IMR-90 (cell line): ENCODE measurements around the gene PKIG. TPM values are rescaled to one million over a fixed set of nuclear protein-coding genes. Genes with fewer than 3 reads are reported as not detected.

Experiments used
- ATAC-seq: fragments of 200-7000 bp; cut with Tn5 transposase; 2 replicates; pipeline ENCODE4 v1.9.1; 2020; ENCODE audit warnings: low read depth, mild to moderate bottlenecking, moderate library complexity
- BruUV-seq: library from RNA; stranded (reverse); fragments of 400-500 nt; replicated peaks from 2 replicates; lab custom pipeline; 2021; lab: Mats Ljungman, UMichigan
- CTCF ChIA-PET: fragments of 300-600 bp; formaldehyde crosslinking; extraction: SDS; loops from one replicate; lab custom pipeline; 2021; ENCODE audit warnings: antibody characterized with exemption; lab: Yijun Ruan, JAX
- POLR2A ChIA-PET: fragments of 300-600 bp; sonication (Branson Sonifier 250); formaldehyde crosslinking; loops from one replicate; lab custom pipeline; 2022; ENCODE audit warnings: antibody characterized with exemption; ENCODE audit not compliant: unreplicated experiment; lab: Charles Lee
- DNase-seq: peaks from one replicate; pipeline ENCODE4 v3.0.0; 2013
- H2AFZ ChIP-seq: replicated peaks from 2 replicates; pipeline ENCODE3; 2013; ENCODE audit warnings: low read length, mild to moderate bottlenecking; ENCODE audit not compliant: poor library complexity
- H2AK5ac ChIP-seq: 2 replicates; pipeline ENCODE4 v1.6.1; 2013; ENCODE audit warnings: low read depth, low read length, inconsistent platforms
- H2AK9ac ChIP-seq: replicated peaks from 2 replicates; pipeline ENCODE3; 2013; ENCODE audit warnings: mild to moderate bottlenecking, low read depth, low read length, moderate library complexity; ENCODE audit not compliant: poor library complexity
- H2BK120ac ChIP-seq: 2 replicates; pipeline ENCODE4 v1.6.1; 2013; ENCODE audit warnings: low read depth, low read length, inconsistent platforms
- H2BK15ac ChIP-seq: 3 replicates; pipeline ENCODE4 v1.6.1; 2013; ENCODE audit warnings: low read depth, low read length, inconsistent platforms
- H2BK20ac ChIP-seq: 2 replicates; pipeline ENCODE4 v1.6.1; 2013; ENCODE audit warnings: low read depth, mild to moderate bottlenecking, inconsistent platforms, low read length, moderate library complexity
- H2BK5ac ChIP-seq: 2 replicates; pipeline ENCODE4 v1.6.1; 2013; ENCODE audit warnings: mild to moderate bottlenecking, low read depth, low read length, inconsistent platforms; ENCODE audit not compliant: poor library complexity, severe bottlenecking
- H3K14ac ChIP-seq: replicated peaks from 2 replicates; pipeline ENCODE4 v1.6.1; 2013; ENCODE audit warnings: low read depth, low read length, inconsistent platforms
- H3K18ac ChIP-seq: 2 replicates; pipeline ENCODE4 v1.6.1; 2013; ENCODE audit warnings: low read depth, low read length, control low read depth
- H3K23ac ChIP-seq: 2 replicates; pipeline ENCODE4 v1.6.1; 2013; ENCODE audit warnings: low read depth, low read length, inconsistent platforms
- H3K27ac ChIP-seq: 2 replicates; pipeline ENCODE4 v1.5.1; 2013; ENCODE audit warnings: mild to moderate bottlenecking, control low read depth, low read length; ENCODE audit not compliant: insufficient read depth
- H3K27me3 ChIP-seq: 2 replicates; pipeline ENCODE4 v1.6.1; 2013; ENCODE audit warnings: low read length; ENCODE audit not compliant: control insufficient read depth, insufficient read depth
- H3K36me3 ChIP-seq: 2 replicates; pipeline ENCODE4 v1.6.1; 2013; ENCODE audit warnings: low read length, mixed read lengths; ENCODE audit not compliant: control insufficient read depth, insufficient read depth
- H3K4ac ChIP-seq: 2 replicates; pipeline ENCODE4 v1.6.1; 2013; ENCODE audit warnings: low read depth, low read length, inconsistent platforms
- H3K4me1 ChIP-seq: 2 replicates; pipeline ENCODE4 v1.6.1; 2013; ENCODE audit warnings: low read length, mixed read lengths; ENCODE audit not compliant: control insufficient read depth, insufficient read depth
- H3K4me2 ChIP-seq: 2 replicates; pipeline ENCODE4 v1.6.1; 2013; ENCODE audit warnings: low read depth, mild to moderate bottlenecking, control low read depth, low read length, moderate library complexity
- H3K4me3 ChIP-seq: 2 replicates; pipeline ENCODE4 v1.5.1; 2013; ENCODE audit warnings: low read depth, mild to moderate bottlenecking, control low read depth, low read length, moderate library complexity; ENCODE audit not compliant: insufficient read depth
- H3K56ac ChIP-seq: 2 replicates; pipeline ENCODE4 v1.6.1; 2013; ENCODE audit warnings: low read length, inconsistent platforms; ENCODE audit not compliant: insufficient read depth; ENCODE audit errors: extremely low read depth
- H3K79me1 ChIP-seq, 2 experiments: 2 replicates each; pipeline ENCODE4 v1.6.1; 2013; ENCODE audit warnings: low read length in 2 of 2, inconsistent platforms in 1 of 2, low read depth in 1 of 2
- H3K9ac ChIP-seq: 2 replicates; pipeline ENCODE4 v1.6.1; 2013; ENCODE audit warnings: low read depth, low read length, control low read depth
- H3K9me1 ChIP-seq: 2 replicates; pipeline ENCODE4 v1.6.1; 2013; ENCODE audit warnings: low read length, inconsistent platforms; ENCODE audit not compliant: insufficient read depth
- H3K9me3 ChIP-seq: 2 replicates; pipeline ENCODE4 v1.6.1; 2013; ENCODE audit warnings: low read length; ENCODE audit not compliant: control insufficient read depth, insufficient read depth
- H4K20me1 ChIP-seq: 2 replicates; pipeline ENCODE4 v1.6.1; 2013; ENCODE audit warnings: low read length, inconsistent platforms; ENCODE audit not compliant: insufficient read depth
- H4K5ac ChIP-seq: 2 replicates; pipeline ENCODE4 v1.6.1; 2013; ENCODE audit warnings: mild to moderate bottlenecking, low read depth, low read length, control low read depth
- H4K8ac ChIP-seq, 2 experiments: 2 replicates each; pipeline ENCODE4 v1.6.1; 2013; ENCODE audit warnings: low read depth in 2 of 2, low read length in 2 of 2, control low read depth in 1 of 2, inconsistent platforms in 1 of 2
- H4K91ac ChIP-seq: 2 replicates; pipeline ENCODE4 v1.6.1; 2013; ENCODE audit warnings: low read depth, low read length, inconsistent platforms; ENCODE audit not compliant: insufficient read depth
- CEBPB ChIP-seq: IDR thresholded peaks from 2 replicates; pipeline ENCODE4 v1.6.1; 2012; ENCODE audit warnings: low read depth, low read length, improper control_type of control experiment
- MXI1 ChIP-seq: IDR thresholded peaks from 2 replicates; pipeline ENCODE4 v1.6.1; 2012; ENCODE audit warnings: low read depth, mild to moderate bottlenecking, low read length, moderate library complexity, borderline replicate concordance
- POLR2A ChIP-seq: IDR thresholded peaks from 2 replicates; pipeline ENCODE4 v1.6.1; 2012; ENCODE audit warnings: mild to moderate bottlenecking, low read depth, low read length
- RAD21 ChIP-seq: IDR thresholded peaks from 2 replicates; pipeline ENCODE4 v1.6.1; 2012; ENCODE audit warnings: low read length, improper control_type of control experiment
- RCOR1 ChIP-seq: IDR thresholded peaks from 2 replicates; pipeline ENCODE4 v1.6.1; 2012; ENCODE audit warnings: mild to moderate bottlenecking, low read length, improper control_type of control experiment; ENCODE audit not compliant: insufficient replicate concordance
- SMC3 ChIP-seq: fragments of 150-350 bp; IDR thresholded peaks from 2 replicates; pipeline ENCODE4 v1.6.1; 2016; ENCODE audit warnings: low read depth, mild to moderate bottlenecking, antibody characterized with exemption, low read length, moderate library complexity
- WGBS, 2 experiments: methylation state at CpG; one replicate each; pipeline versions ENCODE4 v1.1.5 to v1.1.7; 2013; ENCODE audit warnings: missing lambda C conversion rate in 2 of 2; ENCODE audit not compliant: insufficient read length in 1 of 2; ENCODE audit errors: extremely low coverage in 2 of 2; 5-methylcytosine and 5-hydroxymethylcytosine counted together
- dilution Hi-C: fragments of 300-500 bp; cut with HindIII; formaldehyde crosslinking; loops from one replicate; pipeline ENCODE4 v1.14.3; 2018; ENCODE audit warnings: low sequenced_read_pairs; ENCODE audit not compliant: unreplicated experiment
- in situ Hi-C: fragments of 300-500 bp; cut with MboI; formaldehyde crosslinking; loops from 3 replicates; pipeline ENCODE4 v1.14.3; 2019; ENCODE audit warnings: low sequenced_read_pairs, inconsistent platforms, mixed read lengths
- intact Hi-C: fragments of 100-400 bp; cut with micrococcal nuclease; formaldehyde crosslinking; loops from 2 replicates; pipeline ENCODE4 v1.10.0; 2022
- polyA plus RNA-seq, 3 experiments: library from polyadenylated mRNA; depleted of rRNA; stranded (reverse); fragments of >200 nt; gene quantifications; 2 replicates each; pipeline ENCODE4 v1.2.3, GENCODE V29; 2012; ENCODE audit warnings: low replicate concordance in 1 of 3
- total RNA-seq: library from RNA; depleted of rRNA; stranded (reverse); fragments of >200 nt; gene quantifications from 2 replicates; pipeline ENCODE4 v1.2.3, GENCODE V29; 2012
- TF ChIP-seq, protein P1 (sequence below): fragments of 150-350 bp; IDR thresholded peaks from 2 replicates; pipeline ENCODE4 v1.6.1; 2017; ENCODE audit warnings: mild to moderate bottlenecking, antibody characterized with exemption, low read length, low read depth

Gene PKIG
- total and polyA plus RNA-seq, 2 of the 4 experiments (the other 2 are of a cell fraction), result 78.3 to 89.6 TPM

DNA sequence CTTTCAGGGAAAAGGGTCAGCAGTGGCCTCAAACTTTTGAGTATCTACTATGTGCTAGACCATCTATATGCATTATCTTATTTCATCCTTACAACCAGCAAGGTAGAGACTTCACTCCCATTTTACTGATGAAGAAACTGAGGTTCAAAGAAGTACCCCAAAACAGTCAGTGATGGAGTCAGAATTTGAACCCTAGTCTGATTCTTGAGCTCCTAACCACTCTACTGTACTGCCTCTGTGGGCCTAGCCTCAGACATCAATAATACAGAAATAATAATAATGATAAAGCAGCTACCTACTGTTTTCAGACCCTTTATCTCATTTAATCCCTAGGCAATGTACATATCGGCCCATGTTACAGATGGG, 60.8 kb downstream of the PKIG start:
- DNase-seq (no peak), ATAC-seq (no peak)
- no peak overlapping the region for H2BK120ac ChIP-seq
- BruUV-seq, result no TSS peak
- H3K27ac ChIP-seq, result no peak overlapping the region
- CTCF ChIA-PET, result interaction anchor here (1.1 kb wide), 1 partner anchor 60 kb away, joined by 3 read pairs; no protein-coding TSS in a partner anchor
- H3K9me3 ChIP-seq, result peaks cover 4% of the 10 kb centered on the region
- H3K14ac ChIP-seq, result 0 out of 2 replicates have a peak overlapping the region, but pooled peaks have one; percentile 7
- H3K56ac ChIP-seq, result no peak overlapping the region
- in situ Hi-C loops (no loop called here), dilution Hi-C loops (no loop called here), intact Hi-C loops (no loop called here)
- H3K36me3 ChIP-seq, result no peaks in the 10 kb centered on the region
- peak overlapping the region; percentile 97; the same call in 1 of the 3 replicates for H2BK15ac ChIP-seq
- H3K79me1 ChIP-seq, result peaks cover 3 to 11% of the 10 kb centered on the region in 2 experiments; a peak in 2 of 4 replicates
- WGBS, 2 experiments, result no CpG with 5 or more reads among the region's 1 CpG
- H4K20me1 ChIP-seq, result no peaks in the 10 kb centered on the region
- H3K9me1 ChIP-seq, result peaks cover 16% of the 10 kb centered on the region; the same call in 1 of the 2 replicates
- TF ChIP-seq CEBPB (no peak), RAD21 (no peak), MXI1 (no peak), RCOR1 (no peak), SMC3 (no peak), POLR2A (0 out of 2 replicates have a peak, but pooled peaks have one; percentile 13)
- TF ChIP-seq, protein P1, sequence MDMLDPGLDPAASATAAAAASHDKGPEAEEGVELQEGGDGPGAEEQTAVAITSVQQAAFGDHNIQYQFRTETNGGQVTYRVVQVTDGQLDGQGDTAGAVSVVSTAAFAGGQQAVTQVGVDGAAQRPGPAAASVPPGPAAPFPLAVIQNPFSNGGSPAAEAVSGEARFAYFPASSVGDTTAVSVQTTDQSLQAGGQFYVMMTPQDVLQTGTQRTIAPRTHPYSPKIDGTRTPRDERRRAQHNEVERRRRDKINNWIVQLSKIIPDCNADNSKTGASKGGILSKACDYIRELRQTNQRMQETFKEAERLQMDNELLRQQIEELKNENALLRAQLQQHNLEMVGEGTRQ, result no peak
- H2BK20ac ChIP-seq, result no peak overlapping the region
- H2AK5ac ChIP-seq, result peak overlapping the region; percentile 35
- H4K91ac ChIP-seq, result 0 out of 2 replicates have a peak overlapping the region, but pooled peaks have one; percentile 11
- H4K8ac ChIP-seq, result peak overlapping the region; percentile 64 to 69; a peak in 3 of 4 replicates
- POLR2A ChIA-PET, result interaction anchor here (0.6 kb wide), 1 partner anchor 235 kb away, joined by 6 read pairs; no protein-coding TSS in a partner anchor
- H3K4me1 ChIP-seq, result peaks cover 28% of the 10 kb centered on the region
- peak overlapping the region; percentile 86 for H2AFZ ChIP-seq
- H4K5ac ChIP-seq, result no peak overlapping the region
- no peak overlapping the region for H3K23ac ChIP-seq
- no peak overlapping the region for H2AK9ac ChIP-seq
- H3K27me3 ChIP-seq, result no peaks in the 10 kb centered on the region
- no peak overlapping the region for H3K4me3 ChIP-seq
- H3K4me2 ChIP-seq, result no peak overlapping the region
- no peak overlapping the region; the same call in 1 of the 2 replicates for H3K18ac ChIP-seq
- H2BK5ac ChIP-seq, result peak overlapping the region; percentile 35
- H3K9ac ChIP-seq, result no peak overlapping the region
- H3K4ac ChIP-seq, result peak overlapping the region; percentile 63
